Frontal cortex (tissue), 4 donors: ENCODE data around the gene GNG7. TPM values are rescaled to one million over a fixed set of nuclear protein-coding genes. Genes with fewer than 3 reads are reported as not detected.
"Not testable (repeated sequence)": the region's sequence is repeated elsewhere in the genome, so short reads cannot be mapped to it uniquely, and the experiment has no call there.

Experiments used
- DNase-seq, 2 donors: peaks; one replicate each; pipeline ENCODE4 v3.0.0; 2012; ENCODE audit warnings: low spot score in 2 of 2
- FAIRE-seq: peaks from 2 replicates; lab custom pipeline; 2012; peaks lifted over from hg19 to GRCh38; lab: Jason Lieb, UNC
- small RNA-seq: library from RNA; depleted of rRNA; stranded (forward); fragments of <200 nt; gene quantifications from one replicate; pipeline ENCODE3, GENCODE V24; 2014
- total RNA-seq: library from RNA; depleted of rRNA; stranded (reverse); fragments of >200 nt; gene quantifications from one replicate; pipeline ENCODE4 v1.2.3, GENCODE V29; 2014
- donor health status: control.
- donor health status: control.
- donor health status: control.

The GNG7 gene
- total RNA-seq, 1 donor from 2014 or later: 7.7 TPM

- FAIRE-seq: no peak
- no peak for DNase-seq
These were observed 233.9 kb downstream of the GNG7 start for GRCh38 chr19:2468596-2468995.

- FAIRE-seq (no peak), DNase-seq (no peak)
These were observed 238.1 kb downstream of the GNG7 start for GRCh38 chr19:2464389-2464788.

- not testable (repeated sequence) for FAIRE-seq, DNase-seq
These were observed 238.8 kb downstream of the GNG7 start for GRCh38 chr19:2463694-2464093.

- DNase-seq: peak; percentile 74 to 91
- FAIRE-seq: no peak
These were observed 239.7 kb downstream of the GNG7 start for GRCh38 chr19:2462635-2463421.

- DNase-seq: peak; percentile 62 to 65
- FAIRE-seq: no peak
These were observed 240.5 kb downstream of the GNG7 start for GRCh38 chr19:2461751-2462634.

Small RNAs within 50 kb of the gene (small RNA-seq; reads per million reads assigned to genes)
- gene MIR7850 (not detected), gene RN7SL121P (not detected), gene RNU6-993P (not detected)

Other genes with a start within 250 kb of the GNG7 start
- gene LMNB2, start 245.7 kb downstream of the GNG7 start, total RNA-seq: 46.9 TPM
- gene GADD45B, start 226.6 kb downstream of the GNG7 start, total RNA-seq: 1.2 TPM
- gene DIRAS1, start 18.7 kb upstream of the GNG7 start, total RNA-seq: 20.8 TPM
- gene SLC39A3, start 37.3 kb upstream of the GNG7 start, total RNA-seq: 24.9 TPM
- 31.4 TPM for gene SGTA, start 80.6 kb upstream of the GNG7 start, total RNA-seq
- 31.4 TPM for gene THOP1, start 82.8 kb upstream of the GNG7 start, total RNA-seq
- 18.3 TPM for gene ZNF554, start 117.2 kb upstream of the GNG7 start, total RNA-seq
- gene ZNF555, start 138.8 kb upstream of the GNG7 start, total RNA-seq: 23.2 TPM
- gene ZNF556, start 164.6 kb upstream of the GNG7 start, total RNA-seq: under 0.01 TPM
- gene ZNF57, start 198.2 kb upstream of the GNG7 start, total RNA-seq: 4.1 TPM
- gene ZNF77, start 242.3 kb upstream of the GNG7 start, total RNA-seq: 6.9 TPM